Measurements from ENCODE around the gene ITGB4.

The ITGB4 gene

DNA sequence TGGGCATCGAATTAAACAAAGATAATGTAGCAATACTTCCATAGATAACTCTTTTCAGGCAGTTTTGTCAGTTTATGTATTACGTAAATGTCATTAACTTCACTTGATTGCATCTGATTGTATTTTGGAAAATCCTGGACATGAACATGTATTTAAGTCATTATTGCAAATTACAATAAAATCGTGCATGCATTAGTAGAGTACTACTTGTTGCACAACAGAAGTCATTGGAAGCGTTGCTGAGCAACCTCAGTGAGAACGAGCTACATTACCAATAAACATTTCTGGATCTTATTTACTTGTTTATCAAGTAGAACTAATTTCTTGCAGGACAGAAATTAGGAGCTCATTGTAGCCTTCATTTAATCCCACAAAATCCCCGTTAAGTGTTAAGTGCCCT is 70.0 kb downstream of the ITGB4 start:
- DNase-seq (ENCODE audit: low read depth) = no peak

DNA sequence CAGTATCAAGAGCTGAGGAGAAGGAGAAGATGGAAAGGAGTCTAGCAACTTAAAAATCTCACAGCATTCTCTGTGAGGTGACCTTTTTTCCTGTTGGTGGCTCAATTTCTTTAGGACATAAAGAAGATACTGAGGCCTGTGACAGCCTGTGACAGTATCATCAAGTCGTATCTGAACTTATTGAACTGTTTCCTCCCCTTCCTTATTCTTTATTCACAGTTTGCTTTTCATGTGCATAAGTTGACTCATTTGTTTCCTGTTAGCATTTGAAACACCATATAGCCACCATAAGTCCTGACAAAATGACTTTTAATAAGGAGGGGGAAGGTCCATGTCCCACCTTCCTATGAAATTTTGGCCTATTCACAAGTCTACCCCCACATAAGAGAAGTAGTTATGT is 72.2 kb downstream of the ITGB4 start:
- no peak for DNase-seq (ENCODE audit: low read depth)

DNA sequence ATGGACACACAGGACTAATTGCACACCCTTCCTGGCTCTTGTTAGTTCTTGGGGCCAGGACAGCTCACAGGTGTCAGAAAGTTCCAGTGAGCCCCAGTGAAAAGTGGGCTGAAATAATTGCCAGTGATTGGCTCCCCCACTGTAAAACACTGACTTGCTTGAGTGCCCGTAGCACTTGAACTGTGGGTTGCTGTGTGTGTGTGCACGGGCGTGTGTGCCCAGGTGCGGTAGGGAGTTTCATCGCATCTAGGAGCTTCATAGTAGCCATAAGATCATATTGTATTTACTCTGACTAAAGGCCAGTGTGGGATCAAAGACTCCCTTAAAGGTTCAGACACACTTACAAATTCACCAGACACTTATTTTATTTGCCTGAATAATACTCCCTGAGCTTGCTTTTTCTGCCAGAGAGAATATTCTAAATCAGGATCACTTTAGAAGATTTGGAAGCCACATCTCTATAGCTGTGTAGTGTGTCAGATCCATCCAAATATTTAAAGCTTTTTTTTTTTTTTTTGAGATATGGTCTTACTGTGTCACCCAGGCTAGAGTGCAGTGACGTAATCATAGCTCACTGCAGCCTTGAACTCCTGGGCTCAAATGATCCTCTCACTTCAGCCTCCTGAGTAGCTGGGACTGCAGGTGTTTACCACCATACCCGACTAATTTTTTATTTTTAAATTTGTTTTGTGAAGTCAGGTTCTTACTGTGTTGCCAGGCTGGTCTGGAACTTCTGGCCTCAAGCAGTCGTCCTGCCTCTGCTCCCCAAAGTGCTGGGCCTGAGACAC is 74.8 kb downstream of the ITGB4 start:
- no peak for DNase-seq (ENCODE audit: low read depth)

DNA sequence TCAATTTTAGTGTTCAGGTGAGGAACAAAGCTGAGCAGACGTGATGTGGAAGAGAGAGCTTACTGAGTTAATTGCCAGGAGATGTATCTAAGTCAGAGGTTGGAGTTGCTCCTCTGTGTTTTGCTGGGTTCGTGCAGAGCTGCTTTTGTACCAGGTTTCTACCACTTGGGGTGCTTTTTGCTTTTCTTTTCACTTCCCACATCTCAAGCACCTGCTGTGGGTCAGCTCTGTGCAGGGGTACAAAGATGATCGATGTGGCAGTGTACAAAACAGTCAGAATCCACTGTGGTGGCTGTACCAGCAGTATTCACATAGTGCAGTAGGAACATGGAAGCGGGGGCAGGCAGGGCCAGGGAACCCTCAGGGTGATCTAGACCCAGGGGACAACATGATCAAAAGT is 78.1 kb downstream of the ITGB4 start:
- DNase-seq (ENCODE audit: low read depth) = no peak

DNA sequence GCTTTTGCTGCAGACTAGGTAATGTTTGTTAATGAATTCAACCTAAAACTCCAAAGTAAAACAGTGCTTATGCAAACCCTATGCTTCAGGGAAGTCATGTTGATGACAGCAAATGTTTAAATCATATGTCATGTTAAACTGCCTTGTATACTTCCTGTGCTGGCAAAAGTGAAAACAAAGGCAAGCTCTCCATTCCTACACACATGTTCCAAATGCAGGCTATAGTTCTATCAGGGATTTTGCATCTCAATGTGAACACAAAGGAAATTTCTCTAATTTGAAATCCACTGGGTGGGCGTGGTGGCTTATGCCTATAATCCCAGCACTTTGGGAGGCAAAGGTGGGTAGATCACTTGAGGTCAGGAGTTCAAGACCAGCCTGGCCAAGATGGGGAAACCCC is 82.6 kb downstream of the ITGB4 start:
- no peak for DNase-seq (ENCODE audit: low read depth)

DNA sequence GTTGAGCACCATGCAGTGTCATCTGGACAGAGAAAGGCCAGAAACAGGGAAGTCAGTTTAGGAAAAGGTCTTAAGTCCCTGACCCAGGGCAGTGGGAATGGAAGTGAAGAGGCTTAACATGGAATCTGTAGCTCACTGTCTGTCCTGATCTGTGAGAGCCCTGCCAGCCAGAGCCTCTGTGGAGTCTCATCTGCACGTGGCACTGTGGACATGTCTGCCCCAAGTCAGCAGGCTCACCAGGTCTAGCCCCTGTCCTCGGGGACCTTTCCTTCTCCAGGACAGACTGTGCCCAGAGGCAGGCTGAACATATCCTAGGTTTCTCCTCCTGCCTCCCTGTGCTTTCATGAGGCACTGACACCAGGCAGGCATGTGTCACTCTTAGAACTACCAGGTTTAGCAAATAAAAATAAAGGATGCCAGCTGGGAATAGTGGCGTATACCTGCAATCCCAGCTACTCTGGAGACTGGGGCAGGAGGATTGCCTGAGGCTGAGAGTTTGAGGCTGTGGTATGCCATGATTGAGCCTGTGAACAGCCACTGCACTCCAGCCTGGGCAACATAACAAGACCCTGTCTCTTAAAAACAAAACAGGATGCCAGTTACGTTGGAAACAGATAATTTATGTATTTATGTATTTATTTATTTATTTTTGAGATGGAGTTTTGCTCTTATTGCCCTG is 85.7 kb downstream of the ITGB4 start:
- no peak for DNase-seq (ENCODE audit: low read depth)

Measured in stimulated activated CD8-positive, alpha-beta memory T cell treated with anti-CD3 and anti-CD28 coated beads, Interleukin-12 subunit alpha, Interleukin-12 subunit beta, amount 100 ng/mL, for 1 hour (primary cell).